ENCODE measurements around the gene GATA2.

GATA2 gene

GRCh38 chr3:128487813-128488635 is 5.0 kb downstream of the GATA2 start:
- DNase-seq (ENCODE audit: low read depth), result no peak

- DNase-seq (ENCODE audit: low read depth), result no peak
These were observed 5.5 kb downstream of the GATA2 start for GRCh38 chr3:128487538-128487812.

- DNase-seq (ENCODE audit: low read depth), result no peak
These were observed 6.1 kb downstream of the GATA2 start for GRCh38 chr3:128486681-128487537.

DNA sequence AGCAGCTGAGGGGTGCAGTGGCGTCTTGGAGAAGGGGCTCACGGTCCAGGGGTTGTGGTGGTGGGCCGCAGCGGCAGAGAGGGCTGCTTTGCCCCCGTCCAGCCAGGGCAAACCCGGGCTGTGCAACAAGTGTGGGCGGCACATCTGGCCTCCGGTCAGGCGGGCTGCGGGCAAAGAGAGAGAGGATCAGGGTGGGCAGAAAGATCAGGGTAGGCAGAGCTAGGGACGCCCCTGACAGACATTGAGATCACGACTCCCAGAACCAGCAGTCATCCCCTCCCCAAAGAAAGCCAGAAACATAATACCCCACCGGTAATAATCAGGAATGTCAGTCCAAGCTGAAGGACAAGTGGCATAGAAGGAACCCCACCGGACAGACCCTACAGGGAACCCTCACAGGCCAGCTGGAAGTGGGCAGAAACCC is 6.8 kb downstream of the GATA2 start:
- no peak for DNase-seq (ENCODE audit: low read depth)

DNA sequence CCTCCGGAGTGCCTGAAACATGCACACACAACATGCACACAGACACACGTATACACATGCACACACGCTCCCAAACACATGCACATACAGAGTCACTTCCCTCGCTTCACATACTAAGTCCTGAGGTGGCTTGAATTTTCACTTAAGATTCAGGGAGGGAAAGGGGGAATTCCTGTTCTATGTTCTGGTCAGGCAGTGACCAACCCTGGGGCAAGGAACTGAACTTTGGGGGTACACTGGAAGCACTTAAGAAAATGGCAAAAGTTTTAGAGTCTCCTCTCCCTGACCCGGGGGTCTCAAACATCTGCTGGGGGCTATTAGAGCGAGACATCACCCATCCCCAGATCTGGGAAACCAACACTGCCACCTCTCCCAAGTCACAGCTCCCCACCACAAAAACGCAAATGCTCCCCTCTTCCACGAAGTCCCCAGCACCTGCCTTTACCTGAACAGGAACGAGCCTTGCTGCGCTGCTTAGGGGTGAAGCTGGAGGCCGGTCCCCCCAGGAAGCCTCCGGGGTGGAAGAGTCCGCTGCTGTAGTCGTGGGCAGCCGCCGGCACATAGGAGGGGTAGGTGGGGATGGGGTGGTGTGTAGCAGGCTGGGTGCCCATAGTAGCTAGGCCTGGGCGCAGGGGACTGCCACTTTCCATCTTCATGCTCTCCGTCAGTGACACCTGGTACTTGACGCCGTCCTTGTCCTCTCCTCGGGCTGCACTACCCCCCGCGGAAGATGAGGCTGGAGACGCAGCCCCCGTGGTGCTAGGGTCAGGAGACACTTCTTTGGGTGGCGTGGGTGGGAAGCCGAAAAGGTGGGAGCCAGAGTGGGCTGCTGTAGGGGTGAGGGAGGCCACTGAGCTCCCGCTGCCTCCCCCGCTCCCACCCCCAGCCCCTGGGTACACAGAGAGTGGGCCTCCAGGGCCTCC is 7.5 kb downstream of the GATA2 start:
- DNase-seq (ENCODE audit: low read depth), result no peak

DNA sequence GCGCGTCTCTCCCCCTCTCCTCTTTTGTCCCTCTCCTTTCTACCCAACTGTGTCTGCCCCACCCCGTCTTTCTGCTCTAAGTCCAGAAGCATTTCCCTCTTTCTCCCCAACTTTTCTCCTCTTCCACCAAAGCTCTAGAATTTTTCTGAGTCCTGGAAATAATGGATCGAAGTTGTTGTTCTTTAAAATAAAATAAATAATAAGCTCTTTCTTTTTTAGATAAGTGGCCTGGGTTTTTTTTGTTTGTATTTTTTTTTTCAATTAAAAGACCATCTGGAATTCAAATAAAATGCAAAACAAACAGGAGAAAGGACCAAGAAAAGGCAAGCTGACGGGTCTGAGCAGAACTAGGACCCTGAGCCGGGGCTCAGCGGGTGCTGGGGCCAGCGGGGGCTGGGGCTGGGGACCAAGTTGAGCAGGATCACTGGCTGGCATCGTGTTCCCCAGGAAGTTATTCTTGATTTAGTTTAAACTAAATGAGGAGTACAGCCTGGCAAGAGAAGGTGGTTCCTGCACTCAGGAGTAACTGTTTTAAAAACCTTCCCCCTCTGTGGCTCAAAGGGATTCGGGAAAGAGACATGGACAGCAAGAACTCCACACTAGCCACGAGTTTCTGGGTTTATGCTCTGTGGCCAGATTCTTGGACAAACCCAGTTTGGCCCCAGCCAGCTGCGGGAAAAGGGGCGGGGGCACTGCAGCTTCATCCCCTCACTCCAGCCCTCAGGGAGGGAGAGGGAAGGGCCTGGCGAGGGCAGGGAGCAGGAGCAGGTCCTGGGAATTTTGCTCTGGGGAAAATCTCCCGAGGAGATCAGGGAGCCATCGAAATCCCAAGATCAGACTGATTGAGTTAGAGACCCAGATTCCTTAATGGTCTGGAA is 8.4 kb downstream of the GATA2 start:
- DNase-seq (ENCODE audit: low read depth), result no peak

- DNase-seq (ENCODE audit: low read depth), result no peak
These were observed 9.2 kb downstream of the GATA2 start for GRCh38 chr3:128483657-128484403.

DNA sequence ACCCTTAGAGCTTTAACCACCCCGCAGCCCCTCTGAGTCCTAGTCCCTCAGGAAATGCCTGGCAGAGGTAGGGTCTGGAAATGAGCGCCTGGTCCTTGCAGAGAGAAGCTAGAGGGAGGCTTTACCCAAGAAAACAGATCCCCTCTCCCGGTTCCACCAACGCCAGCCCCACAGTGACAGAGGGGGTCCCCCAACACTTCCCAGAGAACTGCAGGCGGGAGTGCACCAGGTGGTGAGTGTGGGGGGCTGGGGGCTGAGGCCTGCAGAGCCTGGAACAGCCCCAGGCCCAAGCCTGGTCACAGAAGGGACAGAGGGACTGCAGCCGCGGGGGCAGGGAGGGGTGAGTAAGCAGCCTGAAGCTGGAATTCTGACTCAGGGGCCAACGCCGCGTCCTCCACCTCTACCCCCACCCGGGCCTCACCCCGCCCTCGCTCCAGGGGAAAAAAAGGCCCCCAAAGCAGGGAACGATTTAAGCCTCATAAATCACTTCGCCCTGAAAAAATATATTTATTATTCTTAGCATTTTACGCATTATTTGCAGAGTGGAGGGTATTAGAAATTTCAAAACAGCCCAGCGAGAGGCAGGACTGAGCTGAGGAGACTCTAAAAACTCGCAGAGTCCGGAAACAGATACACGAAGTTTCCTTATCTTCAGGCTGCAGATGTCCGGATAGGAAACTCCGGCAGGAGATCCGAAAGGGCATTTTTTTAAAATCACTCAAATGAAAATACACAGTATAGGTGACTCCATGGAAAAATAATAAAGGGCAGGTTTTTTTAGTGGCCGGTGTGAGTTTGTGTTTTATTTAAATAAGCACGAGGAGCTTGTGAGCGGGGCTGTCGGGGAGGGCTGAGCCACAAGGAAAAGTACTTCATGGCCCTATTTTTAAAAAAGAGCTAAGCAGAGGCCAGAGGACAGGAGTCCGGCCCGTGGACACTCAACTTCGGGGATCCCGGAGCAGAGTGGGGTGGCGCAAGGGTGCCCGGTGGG is 10.0 kb downstream of the GATA2 start:
- no peak for DNase-seq (ENCODE audit: low read depth)

- DNase-seq (ENCODE audit: low read depth), result no peak
These were observed 10.8 kb downstream of the GATA2 start for GRCh38 chr3:128482175-128482574.

DNA sequence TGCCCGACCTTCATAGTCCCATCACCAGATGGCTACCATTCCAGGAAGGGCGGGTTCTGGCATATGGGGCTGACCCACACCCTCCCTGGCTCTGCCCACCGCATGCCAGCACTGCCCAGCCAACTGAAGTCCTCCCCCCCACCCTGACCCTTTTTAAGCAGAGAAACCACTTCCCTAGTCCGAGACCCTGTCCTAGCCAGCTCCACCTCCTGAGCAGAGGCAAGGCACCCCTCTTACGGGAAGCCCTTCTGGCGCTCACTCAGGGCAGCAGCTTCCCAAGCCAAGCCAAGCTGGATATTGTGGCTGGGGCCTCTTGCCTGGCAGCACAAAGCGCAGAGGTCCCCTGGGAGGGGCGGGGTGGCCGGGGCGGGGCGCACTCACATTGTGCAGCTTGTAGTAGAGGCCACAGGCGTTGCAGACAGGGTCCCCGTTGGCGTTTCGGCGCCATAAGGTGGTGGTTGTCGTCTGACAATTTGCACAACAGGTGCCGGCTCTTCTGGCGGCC is 11.5 kb downstream of the GATA2 start:
- DNase-seq (ENCODE audit: low read depth), result no peak

DNA sequence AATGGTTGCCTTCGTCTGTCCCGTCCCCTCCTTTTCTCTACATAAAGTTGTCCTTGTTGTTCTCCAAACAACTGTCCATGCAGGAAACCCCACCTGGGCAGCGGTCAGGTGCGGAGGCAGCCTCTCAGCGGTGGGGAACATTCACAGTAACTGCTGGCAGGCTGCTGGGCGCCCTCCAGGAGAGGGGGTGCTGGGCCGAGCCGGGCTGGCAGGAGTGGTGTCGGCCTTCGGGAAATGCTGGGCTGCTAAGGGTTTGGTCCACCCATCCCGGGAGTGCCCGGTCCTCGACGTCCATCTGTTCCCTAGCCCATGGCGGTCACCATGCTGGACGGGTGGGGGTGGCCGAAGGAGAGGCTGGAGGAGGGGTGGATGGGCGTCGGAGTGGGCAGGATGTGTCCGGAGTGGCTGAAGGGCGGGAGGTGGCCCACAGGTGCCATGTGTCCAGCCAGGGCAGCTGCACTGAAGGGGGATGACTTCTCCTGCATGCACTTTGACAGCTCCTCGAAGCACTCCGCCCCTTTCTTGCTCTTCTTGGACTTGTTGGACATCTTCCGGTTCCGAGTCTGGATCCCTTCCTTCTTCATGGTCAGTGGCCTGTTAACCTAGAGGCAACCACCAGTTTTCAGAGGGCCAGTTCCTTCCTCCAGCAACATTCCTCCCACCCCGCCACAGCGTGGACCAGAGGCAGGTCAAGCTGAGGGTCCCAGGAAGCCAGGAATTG is 12.1 kb downstream of the GATA2 start:
- no peak for DNase-seq (ENCODE audit: low read depth)

GRCh38 chr3:128480278-128480677 is 12.7 kb downstream of the GATA2 start:
- no peak for DNase-seq (ENCODE audit: low read depth)

DNA sequence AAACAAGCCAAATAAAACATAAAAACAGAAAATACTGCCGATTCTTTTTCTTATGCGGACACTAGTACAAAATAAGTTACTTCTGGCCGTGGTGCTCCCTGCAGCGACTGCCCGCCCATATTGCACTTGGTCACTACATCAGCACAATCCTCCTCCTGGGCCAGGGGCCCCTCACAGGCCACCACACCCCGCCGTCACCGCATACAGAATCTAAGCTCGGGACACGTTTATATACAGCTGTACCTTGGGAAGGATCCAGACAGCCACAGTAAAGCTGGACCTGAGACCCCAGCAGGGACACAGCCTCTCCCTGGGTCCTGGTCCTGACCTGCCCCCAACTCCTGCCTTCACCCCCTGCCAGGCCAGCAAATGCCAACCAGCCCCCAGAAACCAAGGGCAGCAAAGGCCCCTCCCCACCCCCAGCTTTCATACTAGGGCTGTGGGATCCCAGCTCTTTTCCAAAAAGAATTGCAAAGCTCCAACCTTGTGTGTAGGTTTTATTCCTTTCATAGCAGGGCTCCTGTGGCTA is 13.4 kb downstream of the GATA2 start:
- DNase-seq (ENCODE audit: low read depth), result no peak

DNA sequence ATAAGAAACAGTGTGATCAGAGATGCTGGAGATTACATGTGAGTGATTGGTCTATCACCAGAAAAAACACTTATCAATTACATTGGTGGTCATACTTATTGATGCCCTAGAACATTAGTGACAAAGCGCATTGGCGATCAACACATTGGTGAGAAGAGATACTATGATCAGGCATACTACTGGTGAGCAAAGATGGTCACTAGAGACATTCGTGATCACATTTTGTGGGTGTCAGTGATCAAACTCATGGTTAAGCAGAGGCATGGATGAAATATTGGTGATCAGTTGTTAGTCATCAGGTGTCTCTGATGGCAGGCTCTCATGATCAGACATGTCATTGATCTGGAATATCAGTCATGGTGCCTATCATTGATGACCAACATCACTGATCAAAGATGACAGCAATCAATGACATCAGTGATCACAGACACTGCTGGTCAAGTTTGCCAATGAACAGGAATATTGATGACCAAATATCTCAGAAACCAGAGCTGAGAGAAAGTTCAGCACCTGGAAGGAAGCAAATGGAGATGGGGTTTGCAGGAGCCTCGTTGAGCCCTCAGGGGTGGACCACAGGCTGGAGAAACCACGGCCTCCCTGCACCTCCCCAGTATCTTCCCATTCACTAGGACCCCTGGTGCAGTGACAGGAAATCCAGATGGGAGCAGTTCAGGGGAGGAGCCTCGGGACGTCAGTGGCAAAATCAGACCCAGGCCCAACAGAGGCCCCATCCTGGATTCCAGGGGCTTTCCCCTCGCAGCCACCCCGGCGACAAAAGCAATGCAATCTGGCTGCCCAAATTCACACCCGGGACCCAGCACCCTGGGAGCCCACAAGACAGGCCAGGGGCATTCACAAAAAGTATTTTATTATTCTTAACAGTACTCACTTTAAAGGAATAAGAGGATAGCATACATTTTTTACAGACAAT is 14.2 kb downstream of the GATA2 start:
- DNase-seq (ENCODE audit: low read depth), result no peak

- DNase-seq (ENCODE audit: low read depth), result no peak
These were observed 16.3 kb downstream of the GATA2 start for GRCh38 chr3:128476659-128477058.

GRCh38 chr3:128475355-128475754 is 17.6 kb downstream of the GATA2 start:
- DNase-seq (ENCODE audit: low read depth), result no peak

- DNase-seq (ENCODE audit: low read depth), result no peak
These were observed 19.3 kb downstream of the GATA2 start for GRCh38 chr3:128473737-128474136.
